Measurements from ENCODE around the gene PPAT.
A peak's percentile ranks its signal among the peaks of the same experiment; 100 is the strongest.

PPAT gene

DNA sequence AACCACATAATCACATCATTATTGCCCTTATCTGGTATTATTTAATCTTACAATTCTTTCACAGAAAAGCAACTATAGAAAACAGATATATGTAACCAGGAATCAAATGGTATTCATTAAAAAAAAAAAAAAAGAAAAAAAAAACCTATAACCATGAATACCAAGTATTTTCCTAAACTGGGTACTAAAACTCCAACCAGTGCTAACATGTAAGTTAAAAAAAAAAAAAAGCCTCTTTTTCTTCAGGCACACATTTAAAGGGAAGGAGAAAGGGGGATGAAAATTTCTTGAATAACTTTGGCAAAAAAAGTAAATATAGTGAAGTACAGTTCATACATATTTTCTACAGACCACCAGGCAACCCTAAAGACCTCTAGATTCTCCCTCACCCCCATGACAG lies 2.1 kb downstream of the PPAT start:
- DNase-seq, result no peak

GRCh38 chr4:56430203-56430602 lies 5.2 kb downstream of the PPAT start:
- DNase-seq, result no peak

DNA sequence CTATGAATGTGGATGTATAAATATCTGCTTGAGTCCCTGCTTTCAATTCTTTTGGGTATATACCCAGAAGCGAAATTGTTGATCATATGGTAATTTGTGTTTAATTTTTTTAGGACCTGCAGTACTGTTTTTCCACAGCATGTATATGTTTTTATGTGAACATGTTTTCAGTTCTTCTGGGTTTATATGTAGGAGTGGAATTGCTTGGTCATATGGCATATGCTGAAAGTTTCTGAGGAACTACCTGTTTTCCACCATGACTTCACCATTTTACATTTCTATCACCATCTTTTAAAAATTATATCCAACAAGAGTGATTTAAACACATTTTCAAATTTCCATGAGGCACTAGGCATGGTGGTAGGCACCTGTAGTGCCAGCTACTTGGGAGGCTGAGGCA lies 8.2 kb downstream of the PPAT start:
- no peak for DNase-seq

DNA sequence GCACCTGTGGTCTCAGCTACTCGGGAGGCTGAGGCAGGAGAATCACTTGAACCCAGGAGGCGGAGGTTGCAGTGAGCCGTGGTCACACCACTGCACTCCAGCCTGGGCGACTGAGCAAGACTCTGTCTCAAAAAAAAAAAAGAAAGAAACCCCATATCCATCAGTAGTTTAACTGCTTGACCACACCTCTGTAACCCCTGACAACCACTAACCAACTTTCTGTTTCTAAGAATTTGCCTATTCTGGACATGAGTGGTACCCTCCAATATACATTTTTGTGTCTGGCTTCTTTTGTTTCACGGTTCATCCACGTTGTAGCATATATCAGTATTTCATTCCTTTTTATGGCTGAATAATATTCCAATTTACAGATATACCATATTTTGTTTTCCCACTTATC lies 9.1 kb downstream of the PPAT start:
- no peak for DNase-seq

DNA sequence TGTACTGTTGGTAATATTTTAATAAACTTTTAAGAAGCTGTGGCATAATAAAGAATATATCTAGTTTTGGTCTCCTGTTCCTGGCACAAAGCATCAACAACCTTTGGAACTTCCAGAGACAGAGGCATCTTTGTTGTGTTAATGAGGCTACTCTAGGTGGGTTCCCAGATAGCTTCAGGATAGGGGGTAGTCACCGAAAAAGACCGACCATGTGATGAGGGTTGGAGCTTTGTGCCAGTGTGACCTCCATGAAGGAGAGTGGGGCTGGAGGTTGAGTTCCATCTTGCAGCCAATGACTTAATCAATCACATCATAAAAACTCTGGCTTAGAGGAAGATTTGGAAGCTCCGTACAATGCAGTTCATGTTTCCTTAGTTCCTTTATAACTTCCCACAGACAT lies 9.9 kb downstream of the PPAT start:
- DNase-seq, result no peak

- no peak for DNase-seq
Measured at GRCh38 chr4:56424697-56425514, 10.5 kb downstream of the PPAT start.

DNA sequence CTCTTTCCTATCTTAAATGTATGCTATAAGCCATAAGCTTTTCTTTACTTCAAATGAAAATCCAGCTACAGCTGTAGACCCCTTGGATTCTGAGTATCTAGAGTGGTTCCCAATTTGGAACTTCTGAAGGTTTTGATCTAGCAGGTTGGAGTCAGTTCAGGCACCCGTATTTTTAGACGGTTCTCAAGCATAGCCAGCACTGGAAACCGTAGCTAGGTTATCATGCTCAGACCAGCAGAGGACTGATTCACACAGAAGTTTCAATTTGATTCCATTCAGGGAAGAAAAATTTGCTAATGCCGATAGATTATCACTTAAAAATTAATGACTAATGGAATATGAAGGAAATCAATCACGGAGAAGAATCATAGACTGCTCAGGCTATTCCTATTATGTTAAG lies 11.2 kb downstream of the PPAT start:
- DNase-seq, result no peak

GRCh38 chr4:56417396-56417795 lies 18.0 kb downstream of the PPAT start:
- DNase-seq, result no peak

- DNase-seq, result no peak
Measured at GRCh38 chr4:56416349-56416748, 19.1 kb downstream of the PPAT start.

DNA sequence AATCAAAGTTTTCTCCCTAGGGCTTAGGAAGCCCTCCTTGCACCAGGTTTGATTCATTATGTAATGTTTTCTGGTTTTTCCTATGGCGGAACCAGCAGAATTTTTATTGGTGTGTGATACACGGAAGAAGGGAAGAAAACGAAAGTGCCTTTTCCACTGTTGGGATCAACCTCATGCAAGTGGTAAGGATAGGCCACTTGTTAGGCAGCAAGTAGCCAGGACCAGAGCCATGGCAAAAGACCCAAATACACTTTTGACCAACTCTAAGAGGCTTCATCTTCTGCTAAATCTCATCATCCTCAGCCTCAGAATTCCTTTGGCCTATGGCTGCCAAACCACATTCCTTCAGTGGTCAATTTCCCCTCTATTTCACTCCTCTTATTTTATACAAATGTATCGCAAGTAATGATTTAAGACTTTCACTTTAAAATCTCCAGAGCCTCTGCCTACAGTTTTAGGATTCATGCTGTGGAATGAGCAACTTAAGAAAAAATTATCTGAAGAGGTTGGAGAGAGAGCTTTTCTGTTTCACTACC lies 21.2 kb downstream of the PPAT start:
- no peak for DNase-seq

GRCh38 chr4:56410247-56411062 lies 25.0 kb downstream of the PPAT start:
- peak; percentile 84 for DNase-seq

DNA sequence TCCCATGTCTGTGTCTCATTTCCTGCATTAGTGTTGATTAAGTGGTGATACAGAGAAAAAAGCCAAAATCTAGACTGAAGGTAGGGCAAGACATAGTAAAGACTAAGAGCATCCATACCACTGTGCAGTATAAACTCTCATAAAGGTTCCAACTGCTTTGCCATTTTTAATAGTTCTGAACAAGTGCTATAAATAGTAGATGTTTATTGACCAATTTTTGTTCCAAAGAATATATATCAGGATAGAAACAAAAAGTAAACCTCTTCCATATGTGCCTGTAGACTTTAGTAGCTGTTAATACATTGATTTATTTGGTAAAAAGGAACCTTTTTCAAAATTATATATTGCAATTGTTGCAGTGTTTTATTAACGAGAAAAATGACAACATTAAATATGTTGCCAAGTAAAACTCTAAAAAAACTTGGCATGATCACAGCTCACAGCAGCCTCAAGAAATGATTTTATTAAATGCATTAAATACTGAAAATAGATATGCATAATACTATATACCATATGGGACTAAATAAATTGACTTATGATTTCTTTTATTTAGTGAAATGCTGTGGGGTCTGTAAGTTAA lies 25.8 kb downstream of the PPAT start:
- no peak for DNase-seq

GRCh38 chr4:56408978-56409377 lies 26.4 kb downstream of the PPAT start:
- no peak for DNase-seq

- no peak for DNase-seq
Measured at GRCh38 chr4:56406151-56406550, 29.3 kb downstream of the PPAT start.

- DNase-seq, result no peak
Measured at GRCh38 chr4:56405016-56405415, 30.4 kb downstream of the PPAT start.

GRCh38 chr4:56400560-56400959 lies 34.9 kb downstream of the PPAT start:
- DNase-seq, result no peak

DNA sequence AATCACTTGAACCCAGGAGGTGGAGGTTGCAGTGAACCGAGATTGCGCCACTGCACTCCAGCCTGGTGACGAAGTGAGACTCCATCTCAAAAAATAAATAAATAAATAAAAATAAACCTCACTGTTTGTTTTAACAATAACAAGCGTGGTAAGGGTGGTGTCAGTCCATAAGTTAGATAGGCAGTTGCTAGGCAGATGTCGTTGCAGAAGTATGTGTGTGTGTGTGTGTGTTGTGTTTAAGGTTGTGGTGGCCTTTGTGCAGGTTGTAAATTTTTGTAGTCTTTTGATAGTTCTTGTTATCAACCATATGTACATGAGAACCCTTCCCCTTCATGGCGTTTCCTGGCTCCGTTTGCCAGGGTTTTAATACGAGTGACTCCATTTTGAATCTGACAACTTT lies 44.1 kb downstream of the PPAT start:
- no peak for DNase-seq

- DNase-seq, result no peak
Measured at GRCh38 chr4:56389558-56389957, 45.9 kb downstream of the PPAT start.

DNA sequence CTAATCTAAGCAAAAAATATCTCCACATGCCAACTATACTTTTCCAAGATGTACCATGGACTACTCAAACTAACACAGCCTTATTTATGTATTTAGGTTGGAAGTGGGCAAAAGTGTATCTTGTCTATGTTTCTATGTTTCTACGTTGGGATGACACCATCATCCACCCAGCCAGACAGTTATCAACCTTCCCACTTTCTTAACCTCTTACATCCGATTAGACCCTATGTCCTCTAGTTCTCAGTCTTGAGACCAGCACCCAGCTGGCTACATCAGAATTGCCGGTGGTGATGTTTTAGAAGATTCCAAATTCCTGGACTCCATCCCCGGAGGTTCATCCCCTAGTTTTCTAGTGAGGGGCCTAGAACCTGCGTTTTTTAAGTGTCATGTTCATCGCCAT lies 47.1 kb downstream of the PPAT start:
- DNase-seq, result no peak

- peak; percentile 98 for DNase-seq
Measured at GRCh38 chr4:56387023-56388001, 48.1 kb downstream of the PPAT start, which contains the start of gene AASDH. Gene AASDH, minus strand, starts transcription at chr4:56387491. Its CDS starts 3,192 bp downstream, at chr4:56384299.

DNA sequence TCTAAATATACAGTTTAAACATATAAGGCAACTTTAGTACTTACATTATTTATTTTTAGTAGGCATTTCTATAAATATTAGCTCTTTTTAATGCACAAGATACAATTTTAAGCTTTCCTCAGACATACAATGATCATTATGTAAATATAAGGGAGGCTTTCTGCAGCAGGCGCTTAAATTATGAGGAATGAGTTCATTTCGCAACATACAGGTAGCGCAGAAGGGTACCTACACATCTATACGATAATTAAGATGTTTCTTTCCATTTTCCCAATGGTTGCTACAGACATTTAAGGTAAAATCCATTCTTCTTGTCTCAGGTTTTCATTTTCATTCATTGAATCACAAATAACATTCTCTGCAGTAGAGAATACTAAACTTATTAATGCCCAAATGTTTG lies 49.3 kb downstream of the PPAT start:
- DNase-seq, result no peak

DNA sequence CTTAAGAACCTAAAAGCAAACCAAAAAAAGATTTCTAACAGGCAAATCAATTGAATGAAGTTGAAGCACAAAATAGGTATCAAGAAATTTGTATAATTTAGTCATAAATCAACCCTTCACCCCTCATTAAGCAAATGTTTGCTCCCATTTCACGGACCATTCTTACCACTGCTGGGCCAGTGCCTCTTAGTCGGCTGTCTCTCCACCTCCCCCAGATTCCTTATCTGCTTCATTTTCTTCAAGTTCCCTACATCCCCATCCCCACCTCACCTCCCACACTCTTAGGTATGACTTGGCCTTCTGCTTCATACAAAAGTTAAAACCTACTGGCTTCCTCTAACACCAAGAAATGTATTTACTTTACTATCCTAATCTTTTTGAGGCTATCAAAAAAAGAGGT lies 60.0 kb downstream of the PPAT start:
- DNase-seq, result no peak

Data from islet precursor cell (in vitro differentiated cells).